GM21367 (cell line): ENCODE data around the gene ANXA5.
"Not testable (repeated sequence)": the region's sequence is repeated elsewhere in the genome, so short reads cannot be mapped to it uniquely, and the experiment has no call there.

ENCODE experiments used
- ATAC-seq: cut with Tn5 transposase; IDR thresholded peaks from one replicate; pipeline ENCODE4 v1.9.1; 2021; ENCODE audit not compliant: unreplicated experiment

The ANXA5 gene

GRCh38 chr4:121696581-121697461 lies at the start of gene ANXA5:
TSS of gene ANXA5 (minus strand) at chr4:121696980. CDS start at chr4:121696589, 391 bp downstream.
- ATAC-seq: peak; percentile 87

- no peak for ATAC-seq
Observed at GRCh38 chr4:121742794-121743193, 46.0 kb upstream of the ANXA5 start.

- ATAC-seq: no peak
Observed at GRCh38 chr4:121741751-121742150, 45.0 kb upstream of the ANXA5 start.

- no peak for ATAC-seq
Observed at GRCh38 chr4:121740796-121741409, 44.1 kb upstream of the ANXA5 start.

GRCh38 chr4:121739575-121739974 lies 42.8 kb upstream of the ANXA5 start:
- ATAC-seq: no peak

- ATAC-seq: no peak
Observed at GRCh38 chr4:121738780-121739535, 42.2 kb upstream of the ANXA5 start.

- no peak for ATAC-seq
Observed at GRCh38 chr4:121737846-121738554, 41.2 kb upstream of the ANXA5 start.

- no peak for ATAC-seq
Observed at GRCh38 chr4:121736735-121737351, 40.1 kb upstream of the ANXA5 start.

GRCh38 chr4:121734571-121734970 lies 37.8 kb upstream of the ANXA5 start:
- no peak for ATAC-seq

GRCh38 chr4:121733942-121734341 lies 37.2 kb upstream of the ANXA5 start:
- ATAC-seq: no peak

- not testable (repeated sequence) for ATAC-seq
Observed at GRCh38 chr4:121729753-121730152, 33.0 kb upstream of the ANXA5 start.

- no peak for ATAC-seq
Observed at GRCh38 chr4:121728798-121729226, 32.0 kb upstream of the ANXA5 start.

GRCh38 chr4:121728066-121728465 lies 31.3 kb upstream of the ANXA5 start:
- no peak for ATAC-seq

GRCh38 chr4:121726642-121727268 lies 30.0 kb upstream of the ANXA5 start:
- peak; percentile 99 for ATAC-seq

- ATAC-seq: no peak
Observed at GRCh38 chr4:121724671-121725070, 27.9 kb upstream of the ANXA5 start.

- ATAC-seq: no peak
Observed at GRCh38 chr4:121721700-121722099, 24.9 kb upstream of the ANXA5 start.

- ATAC-seq: no peak
Observed at GRCh38 chr4:121720109-121720508, 23.3 kb upstream of the ANXA5 start.

GRCh38 chr4:121717680-121718237 lies 21.0 kb upstream of the ANXA5 start:
- ATAC-seq: no peak

GRCh38 chr4:121714548-121714947 lies 17.8 kb upstream of the ANXA5 start:
- ATAC-seq: no peak

- no peak for ATAC-seq
Observed at GRCh38 chr4:121712783-121713182, 16.0 kb upstream of the ANXA5 start.
